ENCODE results near the gene NFIA.

DNA sequence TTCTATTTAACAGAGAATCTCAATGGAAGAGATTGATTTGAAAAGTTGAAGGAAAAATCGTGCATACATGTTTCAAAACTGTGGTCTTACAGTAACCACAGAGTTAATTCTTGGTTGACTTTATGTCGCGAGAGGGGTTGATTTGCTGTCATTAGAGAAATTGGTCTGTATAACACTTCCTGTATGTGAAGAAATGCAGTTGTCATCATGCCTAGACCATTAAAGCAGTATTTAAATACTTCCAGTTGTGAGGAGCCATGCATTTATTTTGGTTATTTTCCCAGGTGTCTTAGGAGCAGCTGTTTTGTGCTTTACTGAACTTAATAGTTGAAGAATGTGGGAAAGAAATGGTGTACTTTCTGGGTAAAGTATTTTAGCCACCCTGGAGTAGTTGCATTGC, 76.2 kb downstream of the NFIA start:
- TF ChIP-seq, protein P1, sequence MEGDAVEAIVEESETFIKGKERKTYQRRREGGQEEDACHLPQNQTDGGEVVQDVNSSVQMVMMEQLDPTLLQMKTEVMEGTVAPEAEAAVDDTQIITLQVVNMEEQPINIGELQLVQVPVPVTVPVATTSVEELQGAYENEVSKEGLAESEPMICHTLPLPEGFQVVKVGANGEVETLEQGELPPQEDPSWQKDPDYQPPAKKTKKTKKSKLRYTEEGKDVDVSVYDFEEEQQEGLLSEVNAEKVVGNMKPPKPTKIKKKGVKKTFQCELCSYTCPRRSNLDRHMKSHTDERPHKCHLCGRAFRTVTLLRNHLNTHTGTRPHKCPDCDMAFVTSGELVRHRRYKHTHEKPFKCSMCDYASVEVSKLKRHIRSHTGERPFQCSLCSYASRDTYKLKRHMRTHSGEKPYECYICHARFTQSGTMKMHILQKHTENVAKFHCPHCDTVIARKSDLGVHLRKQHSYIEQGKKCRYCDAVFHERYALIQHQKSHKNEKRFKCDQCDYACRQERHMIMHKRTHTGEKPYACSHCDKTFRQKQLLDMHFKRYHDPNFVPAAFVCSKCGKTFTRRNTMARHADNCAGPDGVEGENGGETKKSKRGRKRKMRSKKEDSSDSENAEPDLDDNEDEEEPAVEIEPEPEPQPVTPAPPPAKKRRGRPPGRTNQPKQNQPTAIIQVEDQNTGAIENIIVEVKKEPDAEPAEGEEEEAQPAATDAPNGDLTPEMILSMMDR (IDR thresholded peaks at IDR 0.05; ENCODE audit: low read length), result no peak
- TF ChIP-seq EZH2 (optimal IDR thresholded peaks at IDR 0.05; ENCODE audit: low read depth, low read length) (no peak), EZH2phosphoT487 (IDR thresholded peaks at IDR 0.05; ENCODE audit: low read length) (no peak)
